Measurements from ENCODE around the gene ABCC3. TPM values are rescaled to one million over a fixed set of nuclear protein-coding genes. Genes with fewer than 3 reads are reported as not detected.
A peak's percentile ranks its signal among the peaks of the same experiment; 100 is the strongest.

The ABCC3 gene
- total and polyA plus RNA-seq, 9 of the 15 experiments (the other 6 are each of a cell fraction or from before 2014, with no cell fraction given) = 0.03 to 1.6 (median 0.42) TPM; not detected in 5

GRCh38 chr17:50661795-50662391 is 27.2 kb downstream of the ABCC3 start (continued):
- TF ChIP-seq CLOCK (CRISPR knock-in tag; IDR thresholded peaks at IDR 0.05; ENCODE audit: borderline replicate concordance) = no peak
- no peak for TF ChIP-seq RBM17 (IDR thresholded peaks at IDR 0.05; ENCODE audit: borderline replicate concordance, low read depth, low read length)
- TF ChIP-seq NCOA4 (IDR thresholded peaks at IDR 0.05; ENCODE audit: partially characterized antibody) = no peak
- TF ChIP-seq TAF1 (IDR thresholded peaks at IDR 0.05; ENCODE audit: control insufficient read depth, extremely low read depth, insufficient read depth, low read length, severe bottlenecking) = no peak
- no peak for TF ChIP-seq NFATC3 (IDR thresholded peaks at IDR 0.05)
- no peak for TF ChIP-seq ZNF696 (CRISPR knock-in tag; conservative IDR thresholded peaks at IDR 0.05)
- TF ChIP-seq ZBTB9 (CRISPR knock-in tag; IDR thresholded peaks at IDR 0.05) = peak; percentile 69; the same call in 1 of the 2 replicates
- no peak for TF ChIP-seq PHF21A (IDR thresholded peaks at IDR 0.05; ENCODE audit: borderline replicate concordance, low read depth)
- peak; percentile 86 for TF ChIP-seq VEZF1 (CRISPR knock-in tag; IDR thresholded peaks at IDR 0.05)
- TF ChIP-seq HDAC6 (IDR thresholded peaks at IDR 0.05; ENCODE audit: low read depth, low read length) = no peak
- no peak for TF ChIP-seq ZNF133 (CRISPR knock-in tag; IDR thresholded peaks at IDR 0.05)
- TF ChIP-seq SUPT5H (IDR thresholded peaks at IDR 0.05) = no peak
- no peak for TF ChIP-seq ZC3H4 (CRISPR knock-in tag; IDR thresholded peaks at IDR 0.05; ENCODE audit: borderline replicate concordance)
- TF ChIP-seq ZBTB8A (IDR thresholded peaks at IDR 0.05; ENCODE audit: partially characterized antibody) = no peak
- TF ChIP-seq SMAD1 (IDR thresholded peaks at IDR 0.05; ENCODE audit: low read depth, low read length, partially characterized antibody) = no peak
- no peak; the same call in none of the 2 replicates for TF ChIP-seq ELF4 (CRISPR knock-in tag; IDR thresholded peaks at IDR 0.05)
- TF ChIP-seq, protein P1, sequence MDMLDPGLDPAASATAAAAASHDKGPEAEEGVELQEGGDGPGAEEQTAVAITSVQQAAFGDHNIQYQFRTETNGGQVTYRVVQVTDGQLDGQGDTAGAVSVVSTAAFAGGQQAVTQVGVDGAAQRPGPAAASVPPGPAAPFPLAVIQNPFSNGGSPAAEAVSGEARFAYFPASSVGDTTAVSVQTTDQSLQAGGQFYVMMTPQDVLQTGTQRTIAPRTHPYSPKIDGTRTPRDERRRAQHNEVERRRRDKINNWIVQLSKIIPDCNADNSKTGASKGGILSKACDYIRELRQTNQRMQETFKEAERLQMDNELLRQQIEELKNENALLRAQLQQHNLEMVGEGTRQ (CRISPR knock-in tag; IDR thresholded peaks at IDR 0.05) = no peak
- no peak for TF ChIP-seq ASH1L (IDR thresholded peaks at IDR 0.05; ENCODE audit: borderline replicate concordance, low read depth, partially characterized antibody)
- TF ChIP-seq NRF1 (conservative IDR thresholded peaks at IDR 0.05 in 1 of 2, IDR thresholded peaks at IDR 0.05 in 1 of 2) = no peak; a peak in 1 of 4 replicates
- TF ChIP-seq TGIF2 (CRISPR knock-in tag; IDR thresholded peaks at IDR 0.05) = no peak
- TF ChIP-seq ZNF263 (CRISPR knock-in tag; IDR thresholded peaks at IDR 0.05; ENCODE audit: borderline replicate concordance) = no peak
- 0 out of 2 replicates have a peak, but pooled peaks have one; percentile 9 for TF ChIP-seq TAF7 (tag; IDR thresholded peaks at IDR 0.05)
- no peak for TF ChIP-seq NONO (IDR thresholded peaks at IDR 0.05; ENCODE audit: low read depth in 2 of 2, low read length in 1 of 2)
